Body of pancreas (tissue), 4 donors: Measurements from ENCODE around the gene TBP.

Experiments
- POLR2A ChIP-seq, 3 donors: fragments of 450-650 bp; IDR thresholded peaks; one replicate each; pipeline ENCODE4 v1.6.1; 2016; ENCODE audit warnings: antibody characterized with exemption in 3 of 3, mild to moderate bottlenecking in 2 of 3
- TF ChIP-seq, protein P1 (sequence below), 7 experiments: fragments of 450-650 bp in 4 of 7; fragments of 200-600 bp in 3 of 7; sonication (generic) in 3 of 7; IDR thresholded peaks; one replicate each; pipeline ENCODE4 v1.5.1; 2016 to 2019; ENCODE audit warnings: antibody characterized with exemption in 7 of 7

DNA sequence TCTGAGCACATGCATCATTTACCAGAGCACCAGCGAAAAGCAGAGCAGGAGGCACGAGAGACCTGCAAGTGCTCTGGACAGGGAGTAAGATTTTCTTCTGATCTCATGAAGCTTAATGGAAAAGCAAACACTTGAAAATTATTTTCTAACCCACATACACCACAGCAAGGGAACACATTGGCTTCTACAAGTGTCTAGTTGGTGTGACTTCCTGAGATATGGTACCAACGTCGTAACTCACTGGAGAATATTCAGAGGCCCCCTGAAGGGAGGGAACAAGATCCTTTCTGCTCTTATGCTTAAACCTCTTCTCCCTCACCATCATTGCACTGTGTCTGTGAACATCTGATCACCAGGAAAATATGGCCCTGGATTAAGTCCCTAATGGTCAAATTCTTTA, 49.7 kb upstream of the TBP start:
- TF ChIP-seq, protein P1, sequence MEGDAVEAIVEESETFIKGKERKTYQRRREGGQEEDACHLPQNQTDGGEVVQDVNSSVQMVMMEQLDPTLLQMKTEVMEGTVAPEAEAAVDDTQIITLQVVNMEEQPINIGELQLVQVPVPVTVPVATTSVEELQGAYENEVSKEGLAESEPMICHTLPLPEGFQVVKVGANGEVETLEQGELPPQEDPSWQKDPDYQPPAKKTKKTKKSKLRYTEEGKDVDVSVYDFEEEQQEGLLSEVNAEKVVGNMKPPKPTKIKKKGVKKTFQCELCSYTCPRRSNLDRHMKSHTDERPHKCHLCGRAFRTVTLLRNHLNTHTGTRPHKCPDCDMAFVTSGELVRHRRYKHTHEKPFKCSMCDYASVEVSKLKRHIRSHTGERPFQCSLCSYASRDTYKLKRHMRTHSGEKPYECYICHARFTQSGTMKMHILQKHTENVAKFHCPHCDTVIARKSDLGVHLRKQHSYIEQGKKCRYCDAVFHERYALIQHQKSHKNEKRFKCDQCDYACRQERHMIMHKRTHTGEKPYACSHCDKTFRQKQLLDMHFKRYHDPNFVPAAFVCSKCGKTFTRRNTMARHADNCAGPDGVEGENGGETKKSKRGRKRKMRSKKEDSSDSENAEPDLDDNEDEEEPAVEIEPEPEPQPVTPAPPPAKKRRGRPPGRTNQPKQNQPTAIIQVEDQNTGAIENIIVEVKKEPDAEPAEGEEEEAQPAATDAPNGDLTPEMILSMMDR (IDR thresholded peaks at IDR 0.05): no peak
- no peak for TF ChIP-seq POLR2A (IDR thresholded peaks at IDR 0.05)
